Neural crest cell (in vitro differentiated cells): Measurements from ENCODE around the gene C19orf47. TPM values are rescaled to one million over a fixed set of nuclear protein-coding genes. Genes with fewer than 3 reads are reported as not detected.

Experiments
- DNase-seq: peaks from one replicate; pipeline ENCODE4 v3.0.0; 2021; ENCODE audit warnings: low read depth, mixed read lengths, low spot score
- H3K27ac Mint-ChIP-seq: one replicate; pipeline ENCODE4 v1.8.0; 2021; ENCODE audit warnings: mild to moderate bottlenecking, mixed read lengths; ENCODE audit not compliant: unreplicated experiment
- H3K27me3 Mint-ChIP-seq: 2 replicates; pipeline ENCODE4 v1.8.0; 2021; ENCODE audit warnings: low read depth, mild to moderate bottlenecking, mixed read lengths
- H3K36me3 Mint-ChIP-seq: 2 replicates; pipeline ENCODE4 v1.8.0; 2021; ENCODE audit warnings: low read depth, mild to moderate bottlenecking, mixed read lengths
- H3K4me1 Mint-ChIP-seq: 2 replicates; pipeline ENCODE4 v1.8.0; 2021; ENCODE audit warnings: mixed read lengths
- H3K4me3 Mint-ChIP-seq: one replicate; pipeline ENCODE4 v1.8.0; 2021; ENCODE audit warnings: mild to moderate bottlenecking, mixed read lengths
- H3K9me3 Mint-ChIP-seq: 2 replicates; pipeline ENCODE4 v1.8.0; 2021; ENCODE audit warnings: mixed read lengths
- total RNA-seq: library from RNA; stranded (reverse); gene quantifications from 2 replicates; pipeline ENCODE4 v1.2.1, GENCODE V29; 2021
- TF ChIP-seq, protein P1 (sequence below): fragments of 200-600 bp; sonication (generic); conservative IDR thresholded peaks from 2 replicates; pipeline ENCODE4 v1.5.0; 2021; ENCODE audit warnings: antibody characterized with exemption, mild to moderate bottlenecking

C19orf47 gene
- total RNA-seq, 1 donor from 2014 or later, result 19.0 TPM

DNA sequence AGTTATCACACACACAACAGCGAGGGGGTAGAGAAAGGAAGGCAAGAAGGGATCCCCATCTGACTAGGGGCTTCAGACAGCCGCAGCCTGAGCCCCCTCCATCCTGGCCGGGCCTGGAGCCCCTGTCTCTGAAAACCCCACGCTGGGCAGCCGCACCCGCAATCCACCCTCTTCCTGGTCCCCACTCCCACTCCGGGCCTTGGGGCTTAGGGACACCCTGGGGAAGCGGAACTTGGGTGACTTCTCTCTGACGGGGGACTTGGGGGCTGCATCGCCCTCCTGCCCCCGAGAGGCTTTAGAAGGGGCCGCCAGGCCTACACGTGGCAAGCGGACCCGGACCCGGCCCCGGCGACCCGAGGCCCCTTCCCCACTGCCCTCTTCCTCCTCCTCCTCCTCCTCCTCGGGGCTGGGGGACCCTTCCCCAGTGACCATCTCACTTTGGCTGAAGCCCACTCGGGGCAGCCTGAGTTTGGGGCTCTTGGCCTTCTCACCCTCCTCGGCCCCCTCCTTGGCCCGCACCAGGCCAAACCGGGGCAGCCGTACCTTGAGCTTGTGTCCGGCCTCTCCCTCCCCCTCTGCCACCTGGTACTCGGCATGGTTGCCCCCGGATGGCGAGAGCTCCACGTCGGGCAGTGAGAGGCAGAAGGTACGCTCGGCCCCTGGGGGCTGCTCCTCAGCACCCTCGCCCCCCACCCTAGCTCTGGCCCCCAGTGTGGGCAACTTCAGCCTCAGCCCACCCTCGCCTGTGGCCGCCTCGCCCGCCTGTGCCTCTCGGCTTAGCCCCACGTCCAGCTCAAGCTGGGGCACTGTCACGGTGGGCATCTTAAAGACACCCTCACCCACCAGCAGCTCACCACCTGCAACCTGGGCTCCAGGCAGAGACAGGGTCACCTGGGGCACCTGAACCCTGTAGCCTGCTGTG, 46.0 kb upstream of the C19orf47 start:
- DNase-seq, result no peak
- Mint-ChIP-seq H3K4me1 (peaks cover 3% of the 10 kb centered on the region), H3K4me3 (no peak overlapping the region), H3K27ac (peak overlapping the region; percentile 84), H3K36me3 (no peaks in the 10 kb centered on the region), H3K9me3 (no peaks in the 10 kb centered on the region), H3K27me3 (no peaks in the 10 kb centered on the region)
- TF ChIP-seq, protein P1, sequence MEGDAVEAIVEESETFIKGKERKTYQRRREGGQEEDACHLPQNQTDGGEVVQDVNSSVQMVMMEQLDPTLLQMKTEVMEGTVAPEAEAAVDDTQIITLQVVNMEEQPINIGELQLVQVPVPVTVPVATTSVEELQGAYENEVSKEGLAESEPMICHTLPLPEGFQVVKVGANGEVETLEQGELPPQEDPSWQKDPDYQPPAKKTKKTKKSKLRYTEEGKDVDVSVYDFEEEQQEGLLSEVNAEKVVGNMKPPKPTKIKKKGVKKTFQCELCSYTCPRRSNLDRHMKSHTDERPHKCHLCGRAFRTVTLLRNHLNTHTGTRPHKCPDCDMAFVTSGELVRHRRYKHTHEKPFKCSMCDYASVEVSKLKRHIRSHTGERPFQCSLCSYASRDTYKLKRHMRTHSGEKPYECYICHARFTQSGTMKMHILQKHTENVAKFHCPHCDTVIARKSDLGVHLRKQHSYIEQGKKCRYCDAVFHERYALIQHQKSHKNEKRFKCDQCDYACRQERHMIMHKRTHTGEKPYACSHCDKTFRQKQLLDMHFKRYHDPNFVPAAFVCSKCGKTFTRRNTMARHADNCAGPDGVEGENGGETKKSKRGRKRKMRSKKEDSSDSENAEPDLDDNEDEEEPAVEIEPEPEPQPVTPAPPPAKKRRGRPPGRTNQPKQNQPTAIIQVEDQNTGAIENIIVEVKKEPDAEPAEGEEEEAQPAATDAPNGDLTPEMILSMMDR, result no peak

DNA sequence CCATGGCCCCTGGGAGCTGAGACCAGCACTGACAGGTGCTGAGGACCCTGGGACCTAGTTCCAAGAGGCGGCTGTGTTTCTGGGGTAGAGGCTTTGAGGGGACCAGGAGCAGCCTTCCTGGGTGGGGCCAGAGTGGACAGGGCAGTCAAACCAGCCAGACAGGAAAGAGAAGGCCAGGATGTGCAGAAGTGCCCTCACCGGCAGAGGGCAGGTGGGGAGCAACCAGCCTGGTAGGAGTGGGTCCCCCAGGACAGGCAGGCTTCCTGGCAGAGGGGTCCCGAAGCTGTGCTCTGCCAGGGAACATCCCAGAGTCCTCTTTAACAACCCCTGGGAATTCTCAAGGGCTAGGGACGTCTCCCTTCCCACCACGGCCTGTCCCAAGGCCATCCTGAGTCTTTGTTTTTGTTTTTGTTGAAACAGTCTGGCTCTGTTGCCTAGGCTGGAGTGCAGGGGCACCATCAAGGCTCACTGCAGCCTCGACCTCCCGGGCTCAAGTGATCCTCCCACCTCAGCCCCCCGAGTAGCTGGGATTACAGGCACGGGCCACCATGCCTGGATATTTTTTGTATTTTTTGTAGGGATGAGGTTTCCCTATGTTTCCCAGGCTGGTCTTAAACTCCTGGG, 44.8 kb upstream of the C19orf47 start:
- Mint-ChIP-seq H3K4me1 (no peaks in the 10 kb centered on the region), H3K9me3 (no peaks in the 10 kb centered on the region), H3K27ac (peak overlapping the region; percentile 84), H3K27me3 (no peaks in the 10 kb centered on the region), H3K36me3 (no peaks in the 10 kb centered on the region), H3K4me3 (no peak overlapping the region)
- TF ChIP-seq, protein P1, result no peak
- DNase-seq, result no peak

DNA sequence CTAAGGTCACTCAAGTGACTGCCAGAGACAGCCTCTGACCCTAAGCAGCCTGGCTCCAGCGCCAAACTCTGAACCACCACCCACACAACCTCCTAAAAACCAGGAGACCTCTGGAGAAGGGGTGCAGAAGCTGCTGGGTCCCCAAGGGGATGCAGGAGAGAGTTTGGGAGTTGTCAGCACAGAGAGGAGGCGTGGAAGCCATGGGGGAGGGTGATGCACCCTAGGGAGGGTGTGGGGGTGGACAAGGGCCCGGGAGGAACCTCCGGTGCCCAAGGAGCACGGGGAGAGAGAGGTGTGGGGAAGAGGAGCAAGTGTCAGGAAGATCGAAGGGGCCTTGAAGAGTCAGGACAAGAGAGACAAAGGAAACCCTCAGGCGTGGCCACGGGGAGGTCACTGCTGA, 43.9 kb upstream of the C19orf47 start:
- Mint-ChIP-seq H3K36me3 (no peaks in the 10 kb centered on the region), H3K4me1 (no peaks in the 10 kb centered on the region), H3K4me3 (no peak overlapping the region), H3K9me3 (no peaks in the 10 kb centered on the region), H3K27ac (no peak overlapping the region), H3K27me3 (no peaks in the 10 kb centered on the region)
- DNase-seq, result no peak
- TF ChIP-seq, protein P1, result no peak

DNA sequence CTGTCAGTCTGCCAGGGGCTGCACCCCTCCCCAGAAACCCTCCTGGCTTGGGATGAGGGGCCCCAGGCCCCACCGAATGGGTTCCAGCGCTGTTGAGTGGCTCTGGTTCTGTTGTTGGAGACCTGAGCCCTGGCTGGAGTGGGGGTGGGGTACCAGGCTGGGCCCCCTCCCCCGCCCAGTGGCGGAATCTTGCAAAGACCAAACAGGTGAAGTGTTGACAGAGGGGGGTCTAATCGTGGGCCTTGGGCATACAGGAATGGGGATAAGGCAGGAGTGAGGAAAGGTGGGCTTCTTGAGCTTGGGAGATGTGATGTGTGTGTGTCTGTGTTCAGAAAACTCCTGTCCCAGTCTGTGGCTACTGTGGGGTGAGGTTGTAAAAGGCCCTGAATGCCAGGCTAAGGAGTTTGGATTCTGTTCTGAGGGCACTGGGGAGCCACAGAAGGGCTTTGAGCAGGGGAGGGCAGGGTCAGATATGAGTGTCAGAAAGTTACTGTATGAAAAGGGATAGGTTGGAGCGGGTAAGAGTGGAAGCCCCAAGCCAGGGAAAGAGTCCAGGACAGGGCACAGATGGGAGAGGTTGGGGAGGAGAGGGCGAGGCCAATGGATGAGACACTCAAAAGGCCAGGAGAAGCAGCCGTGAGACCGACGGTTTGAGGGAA, 42.0 kb upstream of the C19orf47 start, which contains the start of gene HIPK4:
Gene HIPK4, minus strand, starts transcription at position 98 of the 659 bp plus-strand sequence. CDS start 279 bp downstream, outside the sequence.
- Mint-ChIP-seq H3K9me3 (no peaks in the 10 kb centered on the region), H3K27ac (no peak within 1 kb of the TSS), H3K4me1 (no peaks in the 10 kb centered on the region), H3K36me3 (no peaks in the 10 kb centered on the region), H3K27me3 (no peaks in the 10 kb centered on the region), H3K4me3 (no peak within 1 kb of the TSS)
- TF ChIP-seq, protein P1, result no peak
- DNase-seq, result no peak

DNA sequence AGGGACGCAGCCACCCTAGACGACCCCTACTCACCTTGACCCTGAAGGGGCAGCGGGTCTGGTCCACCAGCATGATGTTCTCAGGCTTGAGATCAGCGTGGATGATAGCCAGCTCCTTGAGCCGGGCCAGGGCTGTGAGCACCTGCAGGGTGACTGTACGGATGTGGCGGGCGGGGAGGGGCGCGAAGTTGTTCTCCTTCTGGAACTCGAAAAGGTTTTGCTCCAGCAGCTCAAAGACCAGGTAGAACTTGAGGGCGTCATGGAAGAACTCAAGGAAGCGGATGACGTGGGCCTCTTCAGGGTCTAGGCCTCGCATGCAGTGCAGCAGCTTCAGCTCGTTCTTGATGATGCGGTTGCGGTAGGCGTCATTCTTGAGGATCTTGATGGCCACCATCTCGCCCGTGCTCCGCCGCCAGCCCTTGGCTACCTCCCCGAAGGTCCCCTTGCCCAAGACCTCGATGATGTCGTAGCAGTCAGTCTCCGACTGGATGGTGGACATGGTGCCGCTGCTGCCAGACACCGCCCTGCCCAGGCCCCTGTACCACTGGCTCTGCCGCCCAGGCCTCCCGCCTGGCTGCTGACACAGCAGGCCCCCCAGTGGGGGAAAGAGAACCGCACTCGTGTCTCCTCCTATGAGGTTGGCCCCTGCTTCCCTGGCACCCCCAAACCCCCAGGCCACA, 41.3 kb upstream of the C19orf47 start:
- Mint-ChIP-seq H3K4me3 (no peak overlapping the region), H3K4me1 (no peaks in the 10 kb centered on the region)
- TF ChIP-seq, protein P1, result no peak

More for the DNA sequence above, 41.3 kb upstream of the C19orf47 start:
- no peak for DNase-seq
- no peak overlapping the region for H3K27ac Mint-ChIP-seq
- no peaks in the 10 kb centered on the region for H3K27me3 Mint-ChIP-seq
- H3K36me3 Mint-ChIP-seq, result no peaks in the 10 kb centered on the region
- H3K9me3 Mint-ChIP-seq, result no peaks in the 10 kb centered on the region
